Spleen (tissue), 7 donors: ENCODE data around the gene ACBD3.

ENCODE experiments used
- CTCF ChIP-seq, 11 experiments: fragments of 200-600 bp in 7 of 11; fragments of 450-650 bp in 4 of 11; sonication (generic) in 4 of 11; IDR thresholded peaks in 8 of 11; conservative IDR thresholded peaks in 3 of 11; 1 replicate in 7 of 11; 2 replicates in 4 of 11; pipeline versions ENCODE4 v1.4.0 to v1.8.0; 2016 to 2021; ENCODE audit warnings: antibody characterized with exemption in 11 of 11, inconsistent platforms in 4 of 11, mild to moderate bottlenecking in 1 of 11
- POLR2A ChIP-seq, 3 donors: fragments of 450-650 bp; IDR thresholded peaks; one replicate each; pipeline ENCODE4 v1.5.1; 2017; ENCODE audit warnings: antibody characterized with exemption in 3 of 3, mild to moderate bottlenecking in 1 of 3
- POLR2AphosphoS5 ChIP-seq, 3 donors: sonication (generic); formaldehyde crosslinking; IDR thresholded peaks; one replicate each; pipeline ENCODE4 v1.5.1; 2017; ENCODE audit warnings: antibody characterized with exemption in 3 of 3
- donor health status: DM: no; HTN: no; CAD: no; lungs with moderate emphysema.
- donor health status: DM: no; HTN: no; CAD: no.
- donor health status: DM: no; HTN: no; CAD: no.

GRCh38 chr1:226111883-226112261 lies 74.7 kb downstream of the ACBD3 start:
- TF ChIP-seq CTCF (IDR thresholded peaks at IDR 0.05 in 8 of 11, conservative IDR thresholded peaks at IDR 0.05 in 3 of 11) (no peak), POLR2AphosphoS5 (IDR thresholded peaks at IDR 0.05) (no peak), POLR2A (IDR thresholded peaks at IDR 0.05) (no peak)
